Measurements from ENCODE around the gene ANXA2.

Gene ANXA2

DNA sequence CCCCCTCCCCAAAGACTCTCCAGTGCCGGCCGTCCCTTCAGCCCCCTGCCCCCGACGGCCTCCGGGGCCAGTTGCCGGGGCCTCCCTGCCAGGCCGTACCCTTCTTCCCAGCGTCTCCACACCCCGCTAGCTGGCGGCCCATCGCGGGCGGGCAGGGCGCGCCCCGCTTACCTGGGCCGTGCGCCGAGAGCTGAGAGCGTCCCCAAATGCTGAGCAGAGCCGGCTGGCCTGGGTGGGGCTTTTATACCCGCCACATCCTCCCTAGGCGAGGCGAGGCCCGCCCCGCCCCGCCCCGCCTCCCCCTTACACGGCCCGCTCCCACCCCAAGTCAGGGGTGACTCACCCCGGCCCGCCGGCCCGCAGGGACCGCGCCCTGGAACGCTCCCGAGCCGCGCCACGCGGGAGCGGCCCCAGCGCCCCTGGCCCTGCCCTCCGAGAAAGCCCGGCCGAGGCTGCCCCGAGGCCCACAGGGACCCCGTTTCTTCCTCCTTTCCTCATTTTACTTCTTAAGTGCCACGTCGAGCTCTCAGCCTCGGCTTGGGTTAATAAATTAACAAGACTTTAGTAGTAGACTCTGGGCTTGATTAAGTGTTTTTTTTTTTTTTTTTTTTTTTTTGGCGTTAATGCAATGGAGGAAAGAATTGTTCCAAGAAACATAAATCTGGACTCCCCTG, at the start of gene ANXA2:
ANXA2 (minus strand) TSS at position 215 of the 674 bp plus-strand sequence. CDS start 11,911 bp downstream, outside the sequence.
- Histone ChIP-seq H3K79me2 (ENCODE audit: insufficient read depth, low read length) (no peaks in the 10 kb centered on the region), H3K9ac (ENCODE audit: low read length) (peak within 1 kb of the TSS; percentile 43), H3F3A (ENCODE audit: insufficient read depth, low read length) (no peaks in the 10 kb centered on the region), H4K20me1 (ENCODE audit: insufficient read depth, low read length) (no peaks in the 10 kb centered on the region), H3K36me3 (ENCODE audit: insufficient read depth, low read length) (no peaks in the 10 kb centered on the region), H3K27me3 (ENCODE audit: insufficient read depth, low read length) (no peaks in the 10 kb centered on the region), H2AFZ (ENCODE audit: low read length) (no peak within 1 kb of the TSS), H3K4me3 (ENCODE audit: low read depth, low read length, poor library complexity, severe bottlenecking) (peak within 1 kb of the TSS; percentile 62), H3K9me2 (ENCODE audit: low read depth, low read length) (no peaks in the 10 kb centered on the region), H3K9me3 (ENCODE audit: low read length) (no peaks in the 10 kb centered on the region), H3K4me2 (ENCODE audit: low read length) (peak within 1 kb of the TSS; percentile 75), H3K27ac (ENCODE audit: low read depth, low read length, poor library complexity, severe bottlenecking) (no peak within 1 kb of the TSS), H3K4me1 (ENCODE audit: insufficient read depth, low read length, severe bottlenecking) (peaks cover 17% of the 10 kb centered on the region)
- no peak for TF ChIP-seq EZH2 (IDR thresholded peaks at IDR 0.05; ENCODE audit: borderline replicate concordance, low read length)
- TF ChIP-seq, protein P1, sequence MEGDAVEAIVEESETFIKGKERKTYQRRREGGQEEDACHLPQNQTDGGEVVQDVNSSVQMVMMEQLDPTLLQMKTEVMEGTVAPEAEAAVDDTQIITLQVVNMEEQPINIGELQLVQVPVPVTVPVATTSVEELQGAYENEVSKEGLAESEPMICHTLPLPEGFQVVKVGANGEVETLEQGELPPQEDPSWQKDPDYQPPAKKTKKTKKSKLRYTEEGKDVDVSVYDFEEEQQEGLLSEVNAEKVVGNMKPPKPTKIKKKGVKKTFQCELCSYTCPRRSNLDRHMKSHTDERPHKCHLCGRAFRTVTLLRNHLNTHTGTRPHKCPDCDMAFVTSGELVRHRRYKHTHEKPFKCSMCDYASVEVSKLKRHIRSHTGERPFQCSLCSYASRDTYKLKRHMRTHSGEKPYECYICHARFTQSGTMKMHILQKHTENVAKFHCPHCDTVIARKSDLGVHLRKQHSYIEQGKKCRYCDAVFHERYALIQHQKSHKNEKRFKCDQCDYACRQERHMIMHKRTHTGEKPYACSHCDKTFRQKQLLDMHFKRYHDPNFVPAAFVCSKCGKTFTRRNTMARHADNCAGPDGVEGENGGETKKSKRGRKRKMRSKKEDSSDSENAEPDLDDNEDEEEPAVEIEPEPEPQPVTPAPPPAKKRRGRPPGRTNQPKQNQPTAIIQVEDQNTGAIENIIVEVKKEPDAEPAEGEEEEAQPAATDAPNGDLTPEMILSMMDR (IDR thresholded peaks at IDR 0.05; ENCODE audit: low read length), result no peak

GRCh38 chr15:60444289-60444912, 46.6 kb upstream of the ANXA2 start:
- Histone ChIP-seq H3K9me2 (ENCODE audit: low read depth, low read length) (no peaks in the 10 kb centered on the region), H3F3A (ENCODE audit: insufficient read depth, low read length) (no peaks in the 10 kb centered on the region), H3K4me3 (ENCODE audit: low read depth, low read length, poor library complexity, severe bottlenecking) (no peak overlapping the region), H4K20me1 (ENCODE audit: insufficient read depth, low read length) (no peaks in the 10 kb centered on the region), H3K79me2 (ENCODE audit: insufficient read depth, low read length) (no peaks in the 10 kb centered on the region), H3K4me2 (ENCODE audit: low read length) (no peak overlapping the region), H3K9ac (ENCODE audit: low read length) (no peak overlapping the region), H2AFZ (ENCODE audit: low read length) (no peak overlapping the region), H3K27ac (ENCODE audit: low read depth, low read length, poor library complexity, severe bottlenecking) (no peak overlapping the region), H3K9me3 (ENCODE audit: low read length) (no peaks in the 10 kb centered on the region), H3K36me3 (ENCODE audit: insufficient read depth, low read length) (peaks cover 33% of the 10 kb centered on the region), H3K27me3 (ENCODE audit: insufficient read depth, low read length) (no peaks in the 10 kb centered on the region), H3K4me1 (ENCODE audit: insufficient read depth, low read length, severe bottlenecking) (no peaks in the 10 kb centered on the region)
- no peak for TF ChIP-seq EZH2 (IDR thresholded peaks at IDR 0.05; ENCODE audit: borderline replicate concordance, low read length)
- TF ChIP-seq, protein P1 (IDR thresholded peaks at IDR 0.05; ENCODE audit: low read length), result no peak

- H4K20me1 ChIP-seq (ENCODE audit: insufficient read depth, low read length), result no peaks in the 10 kb centered on the region
- H3K27ac ChIP-seq (ENCODE audit: low read depth, low read length, poor library complexity, severe bottlenecking), result no peak overlapping the region
- no peaks in the 10 kb centered on the region for H3F3A ChIP-seq (ENCODE audit: insufficient read depth, low read length)
- H3K4me2 ChIP-seq (ENCODE audit: low read length), result no peak overlapping the region
- peaks cover 25% of the 10 kb centered on the region for H3K36me3 ChIP-seq (ENCODE audit: insufficient read depth, low read length)
- H3K9me2 ChIP-seq (ENCODE audit: low read depth, low read length), result no peaks in the 10 kb centered on the region
- H3K4me1 ChIP-seq (ENCODE audit: insufficient read depth, low read length, severe bottlenecking), result no peaks in the 10 kb centered on the region
- no peak overlapping the region for H2AFZ ChIP-seq (ENCODE audit: low read length)
- no peaks in the 10 kb centered on the region for H3K9me3 ChIP-seq (ENCODE audit: low read length)
- no peaks in the 10 kb centered on the region for H3K79me2 ChIP-seq (ENCODE audit: insufficient read depth, low read length)
- H3K27me3 ChIP-seq (ENCODE audit: insufficient read depth, low read length), result no peaks in the 10 kb centered on the region
- TF ChIP-seq, protein P1 (IDR thresholded peaks at IDR 0.05; ENCODE audit: low read length), result no peak
- no peak for TF ChIP-seq EZH2 (IDR thresholded peaks at IDR 0.05; ENCODE audit: borderline replicate concordance, low read length)
- no peak overlapping the region for H3K9ac ChIP-seq (ENCODE audit: low read length)
- no peak overlapping the region for H3K4me3 ChIP-seq (ENCODE audit: low read depth, low read length, poor library complexity, severe bottlenecking)
Observed at GRCh38 chr15:60442763-60443162, 45.0 kb upstream of the ANXA2 start.

Data from OCI-LY1 (cell line).